Measurements from ENCODE around the gene RAB22A. TPM values are rescaled to one million over a fixed set of nuclear protein-coding genes. Genes with fewer than 3 reads are reported as not detected.

The RAB22A gene
- total and polyA plus RNA-seq, 2 of the 4 experiments (the other 2 are of a cell fraction): 8.2 to 8.4 TPM

DNA sequence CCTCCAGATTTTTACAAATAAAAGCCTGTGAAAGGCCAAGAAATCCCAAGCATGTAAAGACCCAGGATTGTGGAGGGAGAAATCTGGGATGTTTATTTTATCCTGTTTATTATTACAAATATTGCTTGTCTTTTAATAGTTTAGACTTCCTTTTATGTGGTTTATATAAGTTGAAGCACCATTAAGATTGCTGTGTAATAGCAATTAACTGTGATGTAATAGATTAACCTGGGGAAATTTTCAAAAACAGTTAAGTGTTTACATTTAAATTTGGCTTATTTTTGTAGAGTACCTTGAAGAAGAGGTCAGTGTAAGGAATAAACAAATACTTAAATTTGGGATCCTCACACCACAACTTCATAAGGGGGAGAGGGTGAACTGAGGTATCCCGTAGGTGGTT, 106.5 kb downstream of the RAB22A start:
- no CpG with 5 or more reads among the region's 1 CpG for WGBS, 2 experiments (ENCODE audit: extremely low coverage in 2 of 2, insufficient read length in 1 of 2)
- Histone ChIP-seq H3K9me1 (ENCODE audit: insufficient read depth, low read length) (peaks cover 20% of the 10 kb centered on the region), H2BK5ac (ENCODE audit: low read depth, low read length, poor library complexity, severe bottlenecking) (no peak overlapping the region), H3K4me3 (ENCODE audit: insufficient read depth, low read depth, low read length) (no peak overlapping the region), H3K4me1 (ENCODE audit: control insufficient read depth, insufficient read depth, low read length) (peaks cover 6% of the 10 kb centered on the region), H4K5ac (ENCODE audit: low read depth, low read length) (no peak overlapping the region), H3K23ac (ENCODE audit: low read depth, low read length) (no peak overlapping the region), H3K9me3 (ENCODE audit: control insufficient read depth, insufficient read depth, low read length) (no peaks in the 10 kb centered on the region), H2BK20ac (ENCODE audit: low read depth, low read length) (no peak overlapping the region), H3K79me1 (ENCODE audit: low read depth in 1 of 2, low read length in 2 of 2) (peaks cover 24 to 57% of the 10 kb centered on the region in 2 experiments), H3K9ac (ENCODE audit: low read depth, low read length) (no peak overlapping the region), H2BK15ac (ENCODE audit: low read depth, low read length) (no peak overlapping the region), H3K56ac (ENCODE audit: extremely low read depth, insufficient read depth, low read length) (no peak overlapping the region), H4K91ac (ENCODE audit: insufficient read depth, low read depth, low read length) (no peak overlapping the region), H2AFZ (replicated peaks; ENCODE audit: low read length, poor library complexity) (no peak overlapping the region), H3K4me2 (ENCODE audit: low read depth, low read length) (no peak overlapping the region), H2AK9ac (replicated peaks; ENCODE audit: low read depth, low read length, poor library complexity) (no peak overlapping the region), H3K27me3 (ENCODE audit: control insufficient read depth, insufficient read depth, low read length) (no peaks in the 10 kb centered on the region), H3K14ac (replicated peaks; ENCODE audit: low read depth, low read length) (no peak overlapping the region), H4K20me1 (ENCODE audit: insufficient read depth, low read length) (peaks cover 48% of the 10 kb centered on the region), H2BK120ac (ENCODE audit: low read depth, low read length) (no peak overlapping the region), H2AK5ac (ENCODE audit: low read depth, low read length) (no peak overlapping the region), H3K18ac (ENCODE audit: low read depth, low read length) (no peak overlapping the region), H4K8ac (ENCODE audit: low read depth in 2 of 2, low read length in 2 of 2) (no peak overlapping the region), H3K27ac (ENCODE audit: insufficient read depth, low read length) (no peak overlapping the region), H3K4ac (ENCODE audit: low read depth, low read length) (no peak overlapping the region), H3K36me3 (ENCODE audit: control insufficient read depth, insufficient read depth, low read length) (peaks cover 7% of the 10 kb centered on the region)
- ChIA-PET POLR2A (ENCODE audit: unreplicated experiment) (no interaction called here), CTCF (no interaction called here)
- in situ Hi-C loops (cut with MboI; ENCODE audit: low sequenced_read_pairs): no loop called here
- no peak for DNase-seq
- no TSS peak for BruUV-seq (replicated peaks)
- TF ChIP-seq POLR2A (IDR thresholded peaks at IDR 0.05; ENCODE audit: low read depth, low read length) (no peak), RCOR1 (IDR thresholded peaks at IDR 0.05; ENCODE audit: insufficient replicate concordance, low read length) (no peak), MAZ (IDR thresholded peaks at IDR 0.05; ENCODE audit: borderline replicate concordance, low read depth, low read length) (no peak), CTCF (conservative IDR thresholded peaks at IDR 0.05; ENCODE audit: low read depth, low read length) (no peak), MXI1 (IDR thresholded peaks at IDR 0.05; ENCODE audit: borderline replicate concordance, low read depth, low read length) (no peak)
- intact Hi-C loops (cut with micrococcal nuclease): no loop called here
- dilution Hi-C loops (cut with HindIII; ENCODE audit: low sequenced_read_pairs, unreplicated experiment): no loop called here
- no peak for ATAC-seq (ENCODE audit: low read depth)

Measured in IMR-90 (cell line).